ENCODE measurements around the gene TBRG4.

The TBRG4 gene

DNA sequence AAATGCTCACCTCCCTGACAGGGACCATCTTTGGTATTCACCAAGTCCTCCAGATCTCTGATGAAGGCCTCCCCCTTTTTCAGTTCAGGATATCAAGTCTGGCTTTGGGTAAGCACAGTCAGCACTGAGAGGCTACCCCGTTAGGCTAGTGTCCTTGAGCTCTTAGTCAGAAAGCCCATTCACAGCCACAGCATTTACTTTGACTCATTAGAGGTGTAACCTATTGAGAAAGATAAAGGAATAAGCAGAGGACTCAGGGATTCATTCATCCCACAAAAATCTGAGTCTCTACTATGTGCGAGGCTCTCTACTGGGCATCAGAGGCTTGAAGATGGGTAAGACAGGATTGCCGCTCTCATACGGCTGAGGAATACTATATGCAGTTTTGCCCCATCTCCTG, 32.1 kb upstream of the TBRG4 start:
- DNase-seq (ENCODE audit: low spot score), result no peak

DNA sequence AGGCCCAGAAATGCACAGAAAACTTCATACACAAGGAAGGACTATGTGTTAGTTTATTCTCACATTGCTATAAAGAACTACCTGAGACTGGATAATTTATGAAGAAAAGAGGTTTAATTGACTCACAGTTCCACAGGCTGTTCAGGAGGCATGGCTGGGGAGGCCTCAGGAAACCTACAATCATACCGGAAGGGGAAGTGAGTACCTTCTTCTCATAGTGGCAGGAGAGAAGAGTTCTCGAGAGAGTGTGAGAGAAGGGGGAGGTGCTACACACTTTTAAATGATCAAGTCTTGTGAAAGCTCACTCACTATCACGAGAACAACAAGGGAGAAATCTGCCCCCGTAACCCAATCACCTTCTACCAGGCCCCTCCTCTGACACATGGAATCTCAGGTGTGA, 29.3 kb upstream of the TBRG4 start:
- DNase-seq (ENCODE audit: low spot score), result no peak

DNA sequence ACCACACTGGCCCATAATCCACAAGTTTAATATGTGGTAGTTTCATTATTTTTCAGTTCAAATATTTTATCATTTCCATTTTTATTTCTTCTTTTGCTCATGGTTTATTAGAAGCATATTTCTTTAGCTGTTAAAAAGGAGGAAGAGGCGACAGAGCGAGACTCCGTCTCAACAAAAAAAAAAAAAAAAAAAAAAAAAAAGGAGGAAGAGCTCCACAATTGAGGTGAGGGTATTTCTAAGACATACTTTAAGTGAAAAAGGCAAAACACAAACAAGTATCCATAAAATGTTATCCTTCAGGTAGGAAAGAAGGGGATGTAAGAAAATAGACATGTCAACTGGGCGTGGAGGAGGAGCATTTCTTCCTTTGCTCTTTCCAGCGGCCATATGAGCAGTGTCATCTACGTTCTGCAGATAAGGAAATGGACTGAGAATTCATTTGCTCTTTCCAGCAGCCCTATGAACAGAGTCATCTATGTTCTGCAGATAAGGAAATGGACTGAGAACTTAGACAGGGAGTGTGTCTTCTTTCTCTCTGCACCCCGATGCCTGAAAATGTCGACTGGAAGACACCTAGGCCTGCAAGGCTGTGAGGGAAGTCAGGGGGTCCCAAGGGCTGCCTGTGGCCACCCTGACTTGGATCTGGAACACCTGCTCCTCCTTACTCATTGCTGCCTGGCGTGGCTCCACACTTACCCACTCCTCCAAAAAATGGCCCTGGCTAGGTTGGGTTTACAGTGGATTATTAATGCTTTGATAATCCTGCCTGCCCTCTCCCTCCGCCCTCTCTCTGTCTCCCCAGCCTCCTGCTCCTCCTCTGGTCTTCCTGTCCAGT, 27.2 kb upstream of the TBRG4 start:
- DNase-seq (ENCODE audit: low spot score), result no peak

GRCh38 chr7:45136106-45137060, 24.9 kb upstream of the TBRG4 start:
- peak; percentile 81 for DNase-seq (ENCODE audit: low spot score)

GRCh38 chr7:45133877-45134276, 22.4 kb upstream of the TBRG4 start:
- DNase-seq (ENCODE audit: low spot score), result no peak

GRCh38 chr7:45133352-45133751, 21.9 kb upstream of the TBRG4 start:
- no peak for DNase-seq (ENCODE audit: low spot score)

DNA sequence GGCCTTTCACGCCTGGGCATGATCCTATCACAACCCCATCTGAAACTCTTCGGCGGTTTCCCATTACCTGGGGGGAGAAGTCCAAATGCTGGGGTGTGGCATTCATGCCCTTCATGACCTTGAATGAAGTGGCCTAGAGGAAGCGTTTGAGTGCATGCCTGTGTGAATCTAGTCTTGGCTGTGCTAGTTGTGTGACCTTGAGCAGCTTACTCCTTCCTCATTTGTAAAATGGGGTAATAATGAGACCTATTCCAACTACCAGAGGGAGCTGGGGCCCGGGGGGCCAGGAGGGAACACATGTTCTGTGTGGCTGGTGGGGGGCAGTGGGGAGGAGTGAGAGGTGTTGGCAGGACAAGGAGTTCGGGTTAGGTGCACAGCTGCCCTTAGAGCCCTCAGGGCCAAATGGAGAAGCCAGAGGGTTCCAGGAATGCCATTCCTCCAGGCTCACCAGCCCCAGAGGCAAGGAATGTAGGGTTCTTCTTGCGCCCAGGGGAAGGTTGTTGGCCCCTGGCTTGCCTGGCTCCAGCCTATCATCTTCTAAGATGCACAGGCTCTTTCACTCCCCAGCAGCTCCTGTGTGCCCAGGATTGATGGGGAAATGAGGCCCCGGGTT, 21.3 kb upstream of the TBRG4 start:
- no peak for DNase-seq (ENCODE audit: low spot score)

GRCh38 chr7:45131891-45132290, 20.4 kb upstream of the TBRG4 start:
- no peak for DNase-seq (ENCODE audit: low spot score)

- DNase-seq (ENCODE audit: low spot score), result no peak
Observed at GRCh38 chr7:45130910-45131309, 19.4 kb upstream of the TBRG4 start.

DNA sequence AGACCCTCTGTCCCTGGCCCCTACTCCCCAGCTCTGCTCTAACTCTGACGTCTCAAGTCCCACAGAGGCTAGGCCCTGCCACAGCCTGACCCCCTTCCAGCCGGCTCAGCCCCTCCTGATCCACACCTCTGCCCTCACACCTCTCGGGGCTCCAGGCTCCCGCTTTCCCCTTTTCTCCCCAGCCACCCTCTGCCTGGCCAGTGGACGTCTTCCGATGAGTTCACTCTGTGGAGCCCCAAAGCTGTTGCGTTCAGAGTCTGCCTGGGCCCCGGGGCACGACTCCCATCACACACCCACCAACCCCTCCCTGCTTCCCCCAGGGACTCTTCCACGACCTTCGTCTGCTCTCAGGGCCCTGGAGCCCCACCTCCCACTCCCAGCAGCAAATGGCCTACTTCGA, 18.4 kb upstream of the TBRG4 start:
- no peak for DNase-seq (ENCODE audit: low spot score)

DNA sequence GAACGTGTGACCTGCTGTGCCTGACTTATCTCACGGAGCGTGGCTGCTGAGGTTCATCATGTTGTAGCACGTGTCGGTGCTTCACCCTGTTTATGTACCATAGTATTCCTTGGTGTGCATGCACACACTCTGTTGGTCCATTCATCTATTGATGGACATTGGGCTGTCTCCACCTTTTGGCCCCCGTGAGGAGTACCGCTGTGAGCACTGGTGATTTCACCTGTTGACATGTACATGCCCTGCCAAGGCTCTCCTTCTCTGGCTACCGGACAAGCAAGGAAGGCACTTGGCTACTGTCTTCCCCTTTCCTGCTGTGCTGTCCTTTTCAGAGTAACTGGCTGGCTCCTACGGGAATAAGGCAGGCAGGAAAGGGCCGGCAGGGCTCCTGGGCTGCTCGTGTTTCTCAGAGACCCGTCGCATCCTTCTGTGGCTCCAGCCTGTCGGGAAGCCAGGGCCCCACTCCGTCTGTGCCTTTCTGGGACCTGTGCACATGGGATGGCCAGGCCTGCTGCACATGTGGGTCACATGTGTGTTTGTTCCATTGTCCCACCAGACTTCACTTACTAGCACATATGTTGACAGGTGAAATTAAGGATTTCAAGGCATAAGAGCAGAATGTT, 17.8 kb upstream of the TBRG4 start:
- DNase-seq (ENCODE audit: low spot score), result no peak

DNA sequence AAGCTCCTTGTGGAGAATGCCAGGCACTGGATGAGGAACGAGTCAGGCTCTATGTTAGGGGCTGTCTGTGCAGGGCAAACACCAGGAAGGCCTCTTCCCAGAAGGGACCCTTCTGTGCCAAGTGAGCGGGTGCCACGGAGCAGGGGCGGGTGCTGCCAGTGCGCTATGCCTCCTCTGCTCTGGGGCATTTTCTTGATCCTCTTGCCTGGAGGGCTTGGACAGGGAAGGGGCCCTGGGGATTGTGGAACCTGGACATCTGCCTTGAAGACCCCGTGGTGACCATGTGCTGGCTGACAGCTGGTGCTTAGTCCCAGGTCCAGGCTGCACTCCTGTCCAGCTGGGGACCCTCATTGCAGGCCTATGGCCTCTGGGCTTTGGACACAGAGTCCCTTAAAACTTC, 15.4 kb upstream of the TBRG4 start:
- no peak for DNase-seq (ENCODE audit: low spot score)

DNA sequence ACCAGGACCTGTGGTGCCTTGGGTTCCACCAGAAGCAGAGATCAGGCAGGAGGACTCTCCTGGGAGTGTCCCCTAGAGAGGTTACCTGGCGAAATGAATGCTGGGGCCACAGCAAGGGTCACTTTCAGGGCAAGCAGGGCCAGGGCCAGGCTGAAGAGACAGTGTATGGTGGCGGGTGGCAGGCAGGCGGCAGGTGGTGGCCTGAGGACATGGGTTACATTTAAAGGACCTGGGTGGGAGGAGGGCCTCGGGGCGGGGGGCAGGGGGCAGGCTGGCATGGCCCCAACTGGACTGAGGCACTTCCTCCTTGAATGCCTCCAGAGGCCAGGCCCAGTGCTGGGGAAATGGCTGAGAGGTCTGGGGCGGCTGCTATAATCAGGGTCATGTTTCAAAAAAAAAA, 14.7 kb upstream of the TBRG4 start:
- DNase-seq (ENCODE audit: low spot score), result no peak

DNA sequence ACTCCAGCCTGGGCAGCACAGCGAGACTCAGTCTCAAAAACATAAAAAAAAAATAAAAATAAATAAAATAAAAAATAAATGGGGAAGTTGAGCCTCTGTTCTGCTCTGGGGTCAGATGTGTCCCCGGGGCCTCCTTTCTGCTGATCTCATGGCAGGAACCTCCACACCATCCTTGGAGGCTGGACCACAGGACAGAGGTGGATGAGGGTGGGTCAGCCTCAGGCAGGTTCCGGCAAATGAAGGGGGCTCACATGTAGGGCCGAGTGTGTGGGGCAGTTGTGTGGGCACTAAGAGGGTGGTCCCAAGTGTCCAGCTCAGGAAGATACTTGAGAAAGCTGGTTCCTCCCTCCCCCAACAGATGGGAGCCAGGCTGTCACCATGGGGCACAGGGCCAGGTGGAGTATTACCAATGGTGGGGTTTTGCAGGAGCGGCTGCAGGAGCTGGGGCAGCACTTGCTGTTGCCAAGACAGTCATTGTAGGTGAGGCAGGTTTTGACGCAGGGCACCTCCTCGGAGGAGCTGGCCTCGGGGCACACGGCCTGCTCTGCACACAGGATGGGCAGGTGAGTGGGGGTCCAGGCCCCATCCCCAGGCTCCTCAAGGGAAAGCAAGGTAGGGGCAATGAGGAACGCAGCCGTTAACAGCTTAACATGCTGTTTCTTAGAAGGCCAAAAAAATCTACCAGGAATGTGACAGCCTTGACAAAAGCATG, 13.9 kb upstream of the TBRG4 start:
- no peak for DNase-seq (ENCODE audit: low spot score)

GRCh38 chr7:45123913-45124710, 12.6 kb upstream of the TBRG4 start:
- no peak for DNase-seq (ENCODE audit: low spot score)

DNA sequence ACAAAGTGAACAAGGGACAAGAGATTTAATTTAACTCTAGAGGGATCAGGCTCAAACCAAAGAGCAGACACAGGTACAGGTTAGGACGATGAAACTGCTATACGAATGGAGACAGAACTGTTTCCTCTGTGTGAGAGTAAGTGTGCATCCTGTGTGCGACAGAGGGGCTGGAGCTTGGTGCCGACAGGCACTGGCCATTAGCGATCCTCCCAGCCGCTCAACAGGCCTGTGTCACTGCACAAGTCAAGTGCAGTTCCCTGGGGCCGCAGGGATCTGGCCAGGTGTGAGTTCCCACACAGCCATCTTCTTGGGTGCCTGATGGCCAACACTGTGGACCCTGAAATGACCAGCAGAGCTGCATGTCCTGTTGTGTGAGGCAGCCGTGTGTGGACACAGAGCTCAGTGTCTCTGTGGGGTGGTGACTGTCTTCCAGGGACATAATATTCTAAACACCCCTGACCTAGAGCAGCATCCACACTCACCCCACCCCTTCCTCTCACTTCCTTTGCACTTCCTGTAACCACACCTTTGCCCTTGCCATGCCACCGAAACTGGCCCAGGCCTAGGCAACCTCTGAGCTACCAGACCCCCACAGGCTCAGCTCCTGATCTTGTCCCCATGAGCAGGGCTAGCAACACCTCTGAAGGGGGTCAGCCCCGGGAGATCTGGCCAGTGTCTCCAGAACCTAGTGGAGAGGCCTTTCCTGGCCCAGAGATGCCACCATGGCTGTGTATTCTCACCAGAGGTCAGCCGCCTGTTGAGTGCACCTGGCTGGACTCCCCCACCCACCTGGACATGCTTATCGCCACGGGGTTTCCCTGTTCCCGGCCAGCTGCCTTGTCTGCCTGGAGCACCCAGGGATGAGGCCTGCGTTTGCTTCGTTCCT, 11.7 kb upstream of the TBRG4 start:
- DNase-seq (ENCODE audit: low spot score), result no peak

GRCh38 chr7:45119550-45119949, 8.1 kb upstream of the TBRG4 start:
- DNase-seq (ENCODE audit: low spot score), result no peak

- peak; percentile 40 for DNase-seq (ENCODE audit: low spot score)
Observed at GRCh38 chr7:45118889-45119331, 7.4 kb upstream of the TBRG4 start.

DNA sequence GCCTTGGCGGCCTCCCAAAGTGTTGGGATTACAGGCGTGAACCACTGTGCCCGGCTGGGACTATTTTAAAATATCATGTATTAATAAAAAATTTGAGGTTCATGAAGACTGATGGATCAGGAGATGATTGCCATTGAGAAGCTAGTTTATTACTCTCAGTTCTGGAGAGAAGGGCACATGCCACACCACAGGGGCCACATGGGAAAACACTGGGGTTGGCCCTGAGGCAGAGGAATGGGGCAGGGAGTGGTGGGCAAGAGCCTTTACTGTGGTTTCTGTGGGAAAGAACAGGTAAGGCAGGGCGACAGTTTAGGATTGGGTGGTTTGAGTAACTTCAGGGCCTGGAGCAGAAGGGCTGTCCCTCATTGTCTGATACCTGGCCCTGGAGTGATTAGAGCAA, 6.8 kb upstream of the TBRG4 start:
- DNase-seq (ENCODE audit: low spot score), result no peak

DNA sequence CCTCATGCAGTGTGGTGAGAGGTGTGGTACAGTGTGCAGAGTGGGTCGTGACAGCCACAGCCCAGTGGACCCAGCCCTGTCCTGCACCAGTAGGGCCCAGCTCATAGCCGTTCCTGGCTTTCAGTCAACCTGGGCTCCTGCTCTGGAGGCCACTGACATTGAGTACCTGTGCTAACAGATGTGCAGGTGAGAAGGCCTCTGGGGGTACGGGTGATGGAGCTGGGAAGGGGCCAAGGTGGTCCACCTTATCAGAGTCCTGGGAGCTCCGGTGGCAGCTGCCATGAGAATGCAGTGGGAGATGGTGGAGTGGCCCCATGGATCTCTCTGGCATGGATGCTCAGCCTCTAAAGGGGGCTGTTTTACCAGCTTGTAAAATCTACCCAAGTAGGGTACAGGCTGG, 6.1 kb upstream of the TBRG4 start:
- DNase-seq (ENCODE audit: low spot score), result no peak
